ENCODE data around the gene TMEM238L. TPM values are rescaled to one million over a fixed set of nuclear protein-coding genes. Genes with fewer than 3 reads are reported as not detected.

Gene TMEM238L
- total and polyA plus RNA-seq, 2 of the 4 experiments (the other 2 are of a cell fraction) = not detected

DNA sequence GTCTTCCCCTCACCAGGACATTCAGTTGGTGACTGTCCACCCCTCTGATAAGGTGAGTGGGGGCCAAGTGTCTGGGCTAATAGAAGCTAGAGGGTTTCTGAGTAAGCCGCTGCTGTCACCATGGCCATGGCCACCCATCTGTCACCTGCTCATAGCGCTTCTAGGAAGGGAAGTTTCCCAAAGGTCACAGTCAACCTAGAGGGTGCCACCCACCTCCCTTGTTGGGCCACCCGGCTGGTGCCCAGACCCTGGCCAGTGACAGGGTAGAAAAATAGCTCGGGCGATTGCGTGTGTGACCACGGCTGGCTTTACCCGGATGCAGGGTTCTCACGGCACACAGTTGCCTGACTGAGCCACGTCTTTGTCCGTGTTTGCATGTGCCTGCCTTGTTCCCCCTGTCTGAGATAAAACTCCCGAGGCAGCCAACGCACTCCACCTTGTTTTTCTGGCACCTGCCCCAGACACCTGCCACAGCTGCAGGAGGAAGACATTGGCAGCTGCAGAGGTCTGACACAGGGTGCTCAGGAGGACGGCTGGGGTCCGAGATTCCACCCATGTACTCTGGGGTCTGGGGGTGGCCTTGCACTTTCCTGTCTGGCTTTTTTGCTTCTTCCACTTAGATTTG, 33.2 kb upstream of the TMEM238L start:
- Histone ChIP-seq H3K4ac (ENCODE audit: low read depth, low read length) (no peak overlapping the region), H3K79me1 (ENCODE audit: low read depth in 1 of 2, low read length in 2 of 2) (no peaks in the 10 kb centered on the region), H4K8ac (ENCODE audit: low read depth in 2 of 2, low read length in 2 of 2) (no peak overlapping the region), H3K4me3 (ENCODE audit: insufficient read depth, low read depth, low read length) (no peak overlapping the region), H3K4me2 (ENCODE audit: low read depth, low read length) (no peak overlapping the region), H3K9ac (ENCODE audit: low read depth, low read length) (no peak overlapping the region), H3K36me3 (ENCODE audit: control insufficient read depth, insufficient read depth, low read length) (no peaks in the 10 kb centered on the region), H3K27ac (ENCODE audit: insufficient read depth, low read length) (no peak overlapping the region), H2BK20ac (ENCODE audit: low read depth, low read length) (no peak overlapping the region), H2AK5ac (ENCODE audit: low read depth, low read length) (no peak overlapping the region), H4K91ac (ENCODE audit: insufficient read depth, low read depth, low read length) (no peak overlapping the region), H3K14ac (replicated peaks; ENCODE audit: low read depth, low read length) (no peak overlapping the region), H2BK120ac (ENCODE audit: low read depth, low read length) (no peak overlapping the region), H4K5ac (ENCODE audit: low read depth, low read length) (no peak overlapping the region), H3K27me3 (ENCODE audit: control insufficient read depth, insufficient read depth, low read length) (no peaks in the 10 kb centered on the region), H3K9me3 (ENCODE audit: control insufficient read depth, insufficient read depth, low read length) (no peaks in the 10 kb centered on the region), H3K9me1 (ENCODE audit: insufficient read depth, low read length) (no peaks in the 10 kb centered on the region), H3K56ac (ENCODE audit: extremely low read depth, insufficient read depth, low read length) (no peak overlapping the region), H3K18ac (ENCODE audit: low read depth, low read length) (no peak overlapping the region), H2BK5ac (ENCODE audit: low read depth, low read length, poor library complexity, severe bottlenecking) (no peak overlapping the region), H3K4me1 (ENCODE audit: control insufficient read depth, insufficient read depth, low read length) (no peaks in the 10 kb centered on the region), H2AFZ (replicated peaks; ENCODE audit: low read length, poor library complexity) (no peak overlapping the region), H4K20me1 (ENCODE audit: insufficient read depth, low read length) (no peaks in the 10 kb centered on the region), H2BK15ac (ENCODE audit: low read depth, low read length) (no peak overlapping the region), H2AK9ac (replicated peaks; ENCODE audit: low read depth, low read length, poor library complexity) (no peak overlapping the region), H3K23ac (ENCODE audit: low read depth, low read length) (no peak overlapping the region)
- intact Hi-C loops (cut with micrococcal nuclease) = no loop called here
- ChIA-PET POLR2A (ENCODE audit: unreplicated experiment) (no interaction called here), CTCF (no interaction called here)
- dilution Hi-C loops (cut with HindIII; ENCODE audit: low sequenced_read_pairs, unreplicated experiment) = no loop called here
- TF ChIP-seq RAD21 (IDR thresholded peaks at IDR 0.05; ENCODE audit: low read length) (no peak), MAFK (IDR thresholded peaks at IDR 0.05; ENCODE audit: low read depth, low read length) (no peak)
- 40% methylated on average over 1 of the region's 15 CpGs; no CpG with 5 or more reads in 1 of the 2 experiments for WGBS, 2 experiments (ENCODE audit: extremely low coverage in 2 of 2, insufficient read length in 1 of 2)
- no peak for DNase-seq
- no peak for ATAC-seq (ENCODE audit: low read depth)
- in situ Hi-C loops (cut with MboI; ENCODE audit: low sequenced_read_pairs) = no loop called here
- no TSS peak for BruUV-seq (replicated peaks)

All from IMR-90 (cell line).